Kidney (tissue), 14 donors: Measurements from ENCODE around the gene ARHGAP23. TPM values are rescaled to one million over a fixed set of nuclear protein-coding genes. Genes with fewer than 3 reads are reported as not detected.

ENCODE experiments used
- DNase-seq, 5 donors: peaks; one replicate each; pipeline ENCODE4 v3.0.0-alpha.2; 2013 to 2020
- FAIRE-seq: peaks from 2 replicates; lab custom pipeline; 2012; peaks lifted over from hg19 to GRCh38; lab: Jason Lieb, UNC
- H3K27ac ChIP-seq, 2 donors: one replicate each; pipeline ENCODE4 v1.7.0; 2013; ENCODE audit warnings: low read depth in 2 of 2, low read length in 2 of 2, inconsistent platforms in 1 of 2
- H3K27me3 ChIP-seq: one replicate; pipeline ENCODE4 v1.7.1; 2013; ENCODE audit warnings: low read length, inconsistent platforms; ENCODE audit not compliant: control insufficient read depth, insufficient read depth
- H3K36me3 ChIP-seq, 3 donors: one replicate each; pipeline versions ENCODE4 v1.7.0 to v1.7.1; 2013; ENCODE audit warnings: low read length in 3 of 3, control low read depth in 1 of 3, inconsistent platforms in 1 of 3; ENCODE audit not compliant: insufficient read depth in 3 of 3, control insufficient read depth in 2 of 3
- H3K4me1 ChIP-seq, 3 donors: one replicate each; pipeline versions ENCODE4 v1.7.0 to v1.7.1; 2013; ENCODE audit warnings: low read length in 3 of 3, inconsistent platforms in 1 of 3, low read depth in 1 of 3; ENCODE audit not compliant: control insufficient read depth in 2 of 3, insufficient read depth in 2 of 3
- H3K4me3 ChIP-seq, 3 donors: one replicate each; pipeline versions ENCODE4 v1.7.0 to v1.8.1; 2013; ENCODE audit warnings: low read length in 3 of 3, control low read depth in 1 of 3, inconsistent platforms in 1 of 3
- H3K9ac ChIP-seq, 3 donors: one replicate each; pipeline versions ENCODE4 v1.7.0 to v1.7.1; 2013; ENCODE audit warnings: low read length in 3 of 3, control low read depth in 1 of 3, inconsistent platforms in 1 of 3
- H3K9me3 ChIP-seq, 3 donors: one replicate each; pipeline versions ENCODE4 v1.7.0 to v1.7.1; 2013; ENCODE audit warnings: low read length in 3 of 3, control low read depth in 1 of 3, inconsistent platforms in 1 of 3; ENCODE audit not compliant: control insufficient read depth in 2 of 3, insufficient read depth in 1 of 3
- intact Hi-C: fragments of 100-400 bp; cut with DNase I; formaldehyde crosslinking; loops from one replicate; pipeline ENCODE4 v1.11.1; 2022
- polyA plus RNA-seq: library from polyadenylated mRNA; stranded (reverse); fragments of 350-450 nt; fragmentation: Illumina TruSeq; extraction: RNeasy Lipid Tissue Mini Kit (QIAGEN cat#74804); gene quantifications from one replicate; pipeline ENCODE4 v1.2.3, GENCODE V29; 2014; ENCODE audit warnings: low read depth, low replicate concordance; ENCODE audit not compliant: insufficient read depth
- total RNA-seq: library from RNA; stranded (reverse); fragmentation: NEBNext Ultra II Directional; extraction: Animal tissue kit (Norgen Biotek cat#: 25700); gene quantifications from one replicate; pipeline ENCODE4 v1.2.1, GENCODE V29; 2021
- TF ChIP-seq, protein P1 (sequence below): IDR thresholded peaks from 3 replicates; pipeline ENCODE4 v1.5.1; 2012; ENCODE audit warnings: mild to moderate bottlenecking, moderate library complexity, borderline replicate concordance; ENCODE audit not compliant: insufficient read depth; ENCODE audit errors: extremely low read depth
- donor health status: control.
- donor health status: control.
- donor health status: control.
- donor health status: control.
- donor health status: control.
- donor health status: DM: yes; HTN: yes; CAD: no.
- donor health status: Normal renal cell carcinoma (clear cell type).

The ARHGAP23 gene
- total and polyA plus RNA-seq, 2 donors from 2014 or later: 7.6 to 53.8 TPM

DNA sequence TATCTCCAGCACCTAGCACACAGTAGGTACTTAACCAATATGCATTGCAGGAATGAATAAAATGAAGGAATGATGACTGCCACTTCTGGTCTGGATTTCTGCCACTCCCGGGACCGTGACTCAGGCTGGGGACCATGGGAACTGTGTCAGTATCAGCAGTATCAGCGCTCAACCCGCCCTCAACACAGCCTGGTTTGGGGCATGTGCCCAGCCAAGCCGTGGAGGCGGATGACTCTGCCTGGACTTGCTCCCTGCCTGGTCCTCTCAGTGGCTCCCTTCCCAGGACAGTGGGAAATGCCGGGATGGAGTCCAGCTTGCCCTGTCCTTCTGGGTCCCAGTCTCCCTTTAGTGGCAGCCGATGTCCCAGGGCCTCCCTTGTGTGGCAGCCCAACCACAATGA is 122.4 kb downstream of the ARHGAP23 start:
- H3K36me3 ChIP-seq: no peaks in the 10 kb centered on the region
- H3K27me3 ChIP-seq: no peaks in the 10 kb centered on the region
- DNase-seq (no peak), FAIRE-seq (no peak)
- no peak overlapping the region for H3K27ac ChIP-seq
- intact Hi-C loops: no loop called here
- H3K9ac ChIP-seq: no peak overlapping the region
- no peaks in the 10 kb centered on the region for H3K9me3 ChIP-seq
- H3K4me1 ChIP-seq: no peaks in the 10 kb centered on the region
- TF ChIP-seq, protein P1, sequence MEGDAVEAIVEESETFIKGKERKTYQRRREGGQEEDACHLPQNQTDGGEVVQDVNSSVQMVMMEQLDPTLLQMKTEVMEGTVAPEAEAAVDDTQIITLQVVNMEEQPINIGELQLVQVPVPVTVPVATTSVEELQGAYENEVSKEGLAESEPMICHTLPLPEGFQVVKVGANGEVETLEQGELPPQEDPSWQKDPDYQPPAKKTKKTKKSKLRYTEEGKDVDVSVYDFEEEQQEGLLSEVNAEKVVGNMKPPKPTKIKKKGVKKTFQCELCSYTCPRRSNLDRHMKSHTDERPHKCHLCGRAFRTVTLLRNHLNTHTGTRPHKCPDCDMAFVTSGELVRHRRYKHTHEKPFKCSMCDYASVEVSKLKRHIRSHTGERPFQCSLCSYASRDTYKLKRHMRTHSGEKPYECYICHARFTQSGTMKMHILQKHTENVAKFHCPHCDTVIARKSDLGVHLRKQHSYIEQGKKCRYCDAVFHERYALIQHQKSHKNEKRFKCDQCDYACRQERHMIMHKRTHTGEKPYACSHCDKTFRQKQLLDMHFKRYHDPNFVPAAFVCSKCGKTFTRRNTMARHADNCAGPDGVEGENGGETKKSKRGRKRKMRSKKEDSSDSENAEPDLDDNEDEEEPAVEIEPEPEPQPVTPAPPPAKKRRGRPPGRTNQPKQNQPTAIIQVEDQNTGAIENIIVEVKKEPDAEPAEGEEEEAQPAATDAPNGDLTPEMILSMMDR: no peak
- no peak overlapping the region for H3K4me3 ChIP-seq

DNA sequence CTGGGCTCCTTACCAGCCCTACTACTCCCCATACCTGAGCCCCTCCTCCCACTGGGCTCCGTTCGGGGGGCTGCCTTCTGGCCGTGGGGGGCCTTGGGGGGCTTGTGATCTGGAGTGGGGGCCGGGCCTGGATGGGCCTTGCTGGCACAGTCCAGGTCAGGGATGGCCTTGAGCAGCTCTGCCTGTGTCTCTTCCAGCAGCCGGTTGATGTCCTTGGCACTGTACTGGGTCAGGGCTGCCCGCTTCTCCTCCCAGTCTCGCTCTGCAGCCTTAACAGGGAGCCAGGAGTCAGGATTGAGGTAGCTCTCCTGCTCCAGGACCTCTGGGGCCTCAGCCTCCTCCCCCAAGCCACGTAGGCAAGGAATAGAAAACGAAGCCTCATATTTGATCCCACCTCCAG is 122.9 kb downstream of the ARHGAP23 start:
- Histone ChIP-seq H3K9me3 (no peaks in the 10 kb centered on the region), H3K27me3 (no peaks in the 10 kb centered on the region), H3K4me3 (no peak overlapping the region), H3K27ac (no peak overlapping the region), H3K4me1 (no peaks in the 10 kb centered on the region), H3K36me3 (no peaks in the 10 kb centered on the region), H3K9ac (no peak overlapping the region)
- FAIRE-seq (no peak), DNase-seq (no peak)
- TF ChIP-seq, protein P1: no peak
- intact Hi-C loops: no loop called here

DNA sequence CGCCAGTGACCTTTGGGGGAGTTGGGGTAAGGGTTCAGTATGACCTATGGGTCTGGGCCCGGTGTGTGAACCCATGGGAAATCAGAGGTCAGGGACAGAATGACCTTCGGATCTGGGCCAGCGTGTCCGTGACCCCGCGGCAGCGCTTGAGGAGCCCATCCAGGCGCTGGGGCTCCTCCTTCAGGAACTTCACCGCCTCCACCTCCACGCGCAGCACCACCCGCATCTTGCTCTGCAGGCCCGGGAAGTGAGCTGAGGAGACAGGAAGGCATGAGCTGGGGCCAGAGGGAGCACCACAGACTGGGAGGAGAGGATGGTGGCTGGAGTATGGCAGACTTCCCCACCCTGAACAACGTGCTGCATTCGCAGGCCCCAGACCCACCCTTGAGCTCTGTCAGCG is 124.1 kb downstream of the ARHGAP23 start:
- no peak for FAIRE-seq
- Histone ChIP-seq H3K4me3 (no peak overlapping the region), H3K36me3 (no peaks in the 10 kb centered on the region), H3K9ac (no peak overlapping the region), H3K9me3 (no peaks in the 10 kb centered on the region), H3K27me3 (no peaks in the 10 kb centered on the region), H3K4me1 (peaks cover 0 to 2% (median 0%) of the 10 kb centered on the region in 3 donors), H3K27ac (no peak overlapping the region)
- no peak for DNase-seq
- intact Hi-C loops: no loop called here
- TF ChIP-seq, protein P1: no peak
